Ovary (tissue), 9 donors: ENCODE results near the gene MPRIP. TPM values are rescaled to one million over a fixed set of nuclear protein-coding genes. Genes with fewer than 3 reads are reported as not detected.

Source experiments
- DNase-seq, 5 donors: peaks; one replicate each; pipeline ENCODE4 v3.0.0-alpha.2; 2019 to 2020
- H3K27ac ChIP-seq, 2 donors: fragments of 200-600 bp; one replicate each; pipeline versions ENCODE4 v1.5.1 to v1.8.0; 2019 to 2022
- H3K27me3 ChIP-seq: fragments of 200-600 bp; one replicate; pipeline ENCODE4 v1.8.0; 2022
- H3K36me3 ChIP-seq: fragments of 200-600 bp; sonication (generic); one replicate; pipeline ENCODE4 v1.5.1; 2019
- H3K4me1 ChIP-seq: one replicate; pipeline ENCODE4 v1.8.1; 2013; ENCODE audit warnings: mild to moderate bottlenecking, moderate library complexity; ENCODE audit not compliant: insufficient read depth
- H3K4me3 ChIP-seq: fragments of 200-600 bp; sonication (generic); one replicate; pipeline ENCODE4 v1.5.1; 2017
- H3K9me3 ChIP-seq, 2 donors: fragments of 200-600 bp in 1 of 2; sonication (generic) in 1 of 2; one replicate each; pipeline versions ENCODE4 v1.5.1 to v1.8.1; 2013 to 2019; ENCODE audit warnings: mild to moderate bottlenecking in 1 of 2, moderate library complexity in 1 of 2
- CTCF ChIP-seq, 3 donors: fragments of 450-650 bp in 2 of 3; fragments of 200-600 bp in 1 of 3; IDR thresholded peaks; one replicate each; pipeline versions ENCODE4 v1.5.1 to v1.8.0; 2016 to 2022; ENCODE audit warnings: antibody characterized with exemption in 3 of 3, mild to moderate bottlenecking in 1 of 3
- EP300 ChIP-seq: sonication (generic); formaldehyde crosslinking; IDR thresholded peaks from one replicate; pipeline ENCODE4 v1.6.1; 2017; ENCODE audit warnings: antibody characterized with exemption
- POLR2A ChIP-seq: fragments of 450-650 bp; IDR thresholded peaks from one replicate; pipeline ENCODE4 v1.6.1; 2017; ENCODE audit warnings: antibody characterized with exemption, mild to moderate bottlenecking, moderate library complexity
- WGBS, 3 donors: extraction: QIAGEN DNeasy Blood & Tissue Kit in 1 of 3; methylation state at CpG; one replicate each; pipeline versions ENCODE4 v1.1.5 to v1.1.7; 2013 to 2017; 5-methylcytosine and 5-hydroxymethylcytosine counted together
- intact Hi-C, 4 donors: fragments of 100-400 bp; cut with DNase I; formaldehyde crosslinking; loops; one replicate each; pipeline versions ENCODE4 v1.11.0 to v1.15.1; 2022 to 2023
- polyA plus RNA-seq, 2 donors: library from polyadenylated mRNA; stranded (reverse); fragments of 200-250 nt in 1 of 2; fragments of 350-450 nt in 1 of 2; fragmentation: Illumina TruSeq in 1 of 2; extraction: RNeasy Lipid Tissue Mini Kit (QIAGEN cat#74804) in 1 of 2; gene quantifications; one replicate each; pipeline ENCODE4 v1.2.3, GENCODE V29; 2013 to 2014
- total RNA-seq, 7 donors: library from RNA; depleted of rRNA in 2 of 7; stranded (reverse); fragments of >200 nt in 2 of 7; fragmentation: NEBNext Ultra II Directional in 3 of 7; extraction: Animal tissue kit (Norgen Biotek cat#: 25700) in 3 of 7; gene quantifications; one replicate each; pipeline versions ENCODE4 v1.1.0 to v1.2.4, GENCODE V29; 2016 to 2023
- donor health status: DM: no; HTN: no; CAD: no; lungs with moderate emphysema.
- donor health status: DM: no; HTN: no; CAD: no.
- donor health status: Bipolar disorder and iron deficiency.
- donor health status: DM: yes; HTN: yes; CAD: no.
- donor health status: DM: no; HTN: no; CAD: no.
- donor health status: DM: yes; HTN: yes; CAD: no.

The MPRIP gene
- total and polyA plus RNA-seq, 9 donors: 72.3 to 256 (median 202) TPM

- intact Hi-C loops: no loop called here
Measured at GRCh38 chr17:17128476-17129075, 86.3 kb downstream of the MPRIP start.

DNA sequence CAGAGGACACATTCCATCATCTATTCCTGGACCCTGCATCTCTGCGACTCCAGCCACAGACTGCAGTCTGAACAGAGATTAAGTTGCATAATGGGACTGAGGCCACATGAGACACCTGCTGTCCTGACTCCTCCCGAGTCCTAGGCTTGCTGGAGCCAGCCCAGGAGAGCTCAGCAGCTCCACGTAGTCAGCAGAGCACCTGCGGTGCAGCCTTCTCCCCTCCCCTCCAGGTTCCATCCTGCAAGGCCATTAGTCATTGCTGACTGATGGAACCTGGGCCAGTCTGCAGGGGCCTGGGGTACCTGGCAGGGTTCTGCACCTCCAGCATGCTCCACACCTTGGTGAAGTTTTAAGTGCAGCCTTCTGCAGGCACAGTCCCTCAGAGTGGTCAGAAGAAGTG lies 87.2 kb downstream of the MPRIP start:
- TF ChIP-seq CTCF (IDR thresholded peaks at IDR 0.05) (no peak), EP300 (no peak), POLR2A (no peak)
- no peak for DNase-seq
- Histone ChIP-seq H3K9me3 (no peaks in the 10 kb centered on the region), H3K27ac (no peak overlapping the region), H3K4me1 (no peaks in the 10 kb centered on the region), H3K27me3 (no peaks in the 10 kb centered on the region), H3K36me3 (no peaks in the 10 kb centered on the region), H3K4me3 (no peak overlapping the region)
- intact Hi-C loops: no loop called here
- 63 to 70% (median 64%) methylated on average over 4 of the region's 4 CpGs for WGBS, 3 donors

More at GRCh38 chr17:17128476-17129075, 86.3 kb downstream of the MPRIP start:
- Histone ChIP-seq H3K27ac (no peak overlapping the region), H3K9me3 (no peaks in the 10 kb centered on the region), H3K4me1 (no peaks in the 10 kb centered on the region), H3K36me3 (no peaks in the 10 kb centered on the region), H3K4me3 (no peak overlapping the region), H3K27me3 (no peaks in the 10 kb centered on the region)
- no peak for DNase-seq
- WGBS, 3 donors: 83 to 87% (median 86%) methylated on average over 14 of the region's 14 CpGs
- no peak for TF ChIP-seq POLR2A

- H3K9me3 ChIP-seq: no peaks in the 10 kb centered on the region
- H3K4me1 ChIP-seq: no peaks in the 10 kb centered on the region
- H3K27me3 ChIP-seq: no peaks in the 10 kb centered on the region
- intact Hi-C loops: no loop called here
- TF ChIP-seq EP300: no peak
- no peak for TF ChIP-seq POLR2A
- no peak for TF ChIP-seq CTCF (IDR thresholded peaks at IDR 0.05)
- 77 to 82% (median 78%) methylated on average over 12 of the region's 12 CpGs for WGBS, 3 donors
- H3K27ac ChIP-seq: no peak overlapping the region
- no peak for DNase-seq
- H3K4me3 ChIP-seq: no peak overlapping the region
- no peaks in the 10 kb centered on the region for H3K36me3 ChIP-seq
Measured at GRCh38 chr17:17130077-17130844, 88.0 kb downstream of the MPRIP start.

- Histone ChIP-seq H3K36me3 (no peaks in the 10 kb centered on the region), H3K27me3 (no peaks in the 10 kb centered on the region), H3K4me3 (no peak overlapping the region), H3K4me1 (no peaks in the 10 kb centered on the region), H3K27ac (no peak overlapping the region), H3K9me3 (no peaks in the 10 kb centered on the region)
- DNase-seq: no peak
- TF ChIP-seq EP300: no peak
- TF ChIP-seq CTCF (IDR thresholded peaks at IDR 0.05): no peak
- TF ChIP-seq POLR2A: no peak
- intact Hi-C loops: no loop called here
- 74 to 96% (median 78%) methylated on average over 3 to 4 of the region's 4 CpGs for WGBS, 3 donors
Measured at GRCh38 chr17:17131839-17132238, 89.6 kb downstream of the MPRIP start.

GRCh38 chr17:17132746-17133145 lies 90.5 kb downstream of the MPRIP start:
- H3K4me1 ChIP-seq: no peaks in the 10 kb centered on the region
- 77 to 84% (median 79%) methylated on average over 8 of the region's 8 CpGs for WGBS, 3 donors
- no peaks in the 10 kb centered on the region for H3K36me3 ChIP-seq
- no peaks in the 10 kb centered on the region for H3K9me3 ChIP-seq
- no peaks in the 10 kb centered on the region for H3K27me3 ChIP-seq
- no peak for DNase-seq
- TF ChIP-seq POLR2A (no peak), EP300 (no peak), CTCF (IDR thresholded peaks at IDR 0.05) (no peak)
- H3K4me3 ChIP-seq: no peak overlapping the region
- H3K27ac ChIP-seq: no peak overlapping the region
- intact Hi-C loops: no loop called here
